Kidney (tissue), 14 donors: ENCODE measurements around the gene CYB561. TPM values are rescaled to one million over a fixed set of nuclear protein-coding genes. Genes with fewer than 3 reads are reported as not detected.

Experiments
- DNase-seq, 5 donors: peaks; one replicate each; pipeline ENCODE4 v3.0.0-alpha.2; 2013 to 2020
- FAIRE-seq: peaks from 2 replicates; lab custom pipeline; 2012; peaks lifted over from hg19 to GRCh38; lab: Jason Lieb, UNC
- H3K27ac ChIP-seq, 2 donors: one replicate each; pipeline ENCODE4 v1.7.0; 2013; ENCODE audit warnings: low read depth in 2 of 2, low read length in 2 of 2, inconsistent platforms in 1 of 2
- H3K27me3 ChIP-seq: one replicate; pipeline ENCODE4 v1.7.1; 2013; ENCODE audit warnings: low read length, inconsistent platforms; ENCODE audit not compliant: control insufficient read depth, insufficient read depth
- H3K36me3 ChIP-seq, 3 donors: one replicate each; pipeline versions ENCODE4 v1.7.0 to v1.7.1; 2013; ENCODE audit warnings: low read length in 3 of 3, control low read depth in 1 of 3, inconsistent platforms in 1 of 3; ENCODE audit not compliant: insufficient read depth in 3 of 3, control insufficient read depth in 2 of 3
- H3K4me1 ChIP-seq, 3 donors: one replicate each; pipeline versions ENCODE4 v1.7.0 to v1.7.1; 2013; ENCODE audit warnings: low read length in 3 of 3, inconsistent platforms in 1 of 3, low read depth in 1 of 3; ENCODE audit not compliant: control insufficient read depth in 2 of 3, insufficient read depth in 2 of 3
- H3K4me3 ChIP-seq, 3 donors: one replicate each; pipeline versions ENCODE4 v1.7.0 to v1.8.1; 2013; ENCODE audit warnings: low read length in 3 of 3, control low read depth in 1 of 3, inconsistent platforms in 1 of 3
- H3K9ac ChIP-seq, 3 donors: one replicate each; pipeline versions ENCODE4 v1.7.0 to v1.7.1; 2013; ENCODE audit warnings: low read length in 3 of 3, control low read depth in 1 of 3, inconsistent platforms in 1 of 3
- H3K9me3 ChIP-seq, 3 donors: one replicate each; pipeline versions ENCODE4 v1.7.0 to v1.7.1; 2013; ENCODE audit warnings: low read length in 3 of 3, control low read depth in 1 of 3, inconsistent platforms in 1 of 3; ENCODE audit not compliant: control insufficient read depth in 2 of 3, insufficient read depth in 1 of 3
- intact Hi-C: fragments of 100-400 bp; cut with DNase I; formaldehyde crosslinking; loops from one replicate; pipeline ENCODE4 v1.11.1; 2022
- polyA plus RNA-seq: library from polyadenylated mRNA; stranded (reverse); fragments of 350-450 nt; fragmentation: Illumina TruSeq; extraction: RNeasy Lipid Tissue Mini Kit (QIAGEN cat#74804); gene quantifications from one replicate; pipeline ENCODE4 v1.2.3, GENCODE V29; 2014; ENCODE audit warnings: low read depth, low replicate concordance; ENCODE audit not compliant: insufficient read depth
- total RNA-seq: library from RNA; stranded (reverse); fragmentation: NEBNext Ultra II Directional; extraction: Animal tissue kit (Norgen Biotek cat#: 25700); gene quantifications from one replicate; pipeline ENCODE4 v1.2.1, GENCODE V29; 2021
- TF ChIP-seq, protein P1 (sequence below): IDR thresholded peaks from 3 replicates; pipeline ENCODE4 v1.5.1; 2012; ENCODE audit warnings: mild to moderate bottlenecking, moderate library complexity, borderline replicate concordance; ENCODE audit not compliant: insufficient read depth; ENCODE audit errors: extremely low read depth
- donor health status: control.
- donor health status: control.
- donor health status: control.
- donor health status: control.
- donor health status: control.
- donor health status: DM: yes; HTN: yes; CAD: no.
- donor health status: Normal renal cell carcinoma (clear cell type).

Gene CYB561
- total and polyA plus RNA-seq, 2 donors from 2014 or later: 38.4 to 51.1 TPM

DNA sequence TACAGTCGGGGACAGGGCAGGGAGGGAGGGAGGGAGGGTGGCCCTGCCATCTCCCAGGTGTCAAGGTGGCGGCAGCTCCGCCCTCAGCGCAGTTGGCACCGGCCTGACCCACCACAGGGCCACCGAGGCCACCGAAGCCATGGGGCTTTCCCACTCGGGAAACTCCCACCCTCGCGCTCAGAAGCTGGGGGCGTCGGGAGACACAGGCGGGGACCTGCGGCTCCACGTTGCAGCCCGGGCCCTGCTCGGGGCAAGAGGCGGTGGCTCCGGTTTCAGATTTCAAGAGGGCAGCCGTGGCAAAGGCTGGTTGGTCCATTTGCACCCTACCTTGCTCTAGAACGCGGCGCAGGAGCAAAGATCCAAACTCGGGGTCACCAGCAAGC, 544 bp downstream of the CYB561 start:
- Histone ChIP-seq H3K36me3 (no peaks in the 10 kb centered on the region), H3K27ac (peak overlapping the region; percentile 53 to 82), H3K9me3 (no peaks in the 10 kb centered on the region), H3K27me3 (no peaks in the 10 kb centered on the region), H3K4me1 (peaks cover 0 to 12% (median 0%) of the 10 kb centered on the region in 3 donors), H3K4me3 (peak overlapping the region in 2 of 3 donors; percentile 63 to 68), H3K9ac (peak overlapping the region in 1 of 3 donors; percentile 67)
- DNase-seq (peak in 4 of 5 donors; percentile 50 to 87 (median 68)), FAIRE-seq (no peak)
- TF ChIP-seq, protein P1, sequence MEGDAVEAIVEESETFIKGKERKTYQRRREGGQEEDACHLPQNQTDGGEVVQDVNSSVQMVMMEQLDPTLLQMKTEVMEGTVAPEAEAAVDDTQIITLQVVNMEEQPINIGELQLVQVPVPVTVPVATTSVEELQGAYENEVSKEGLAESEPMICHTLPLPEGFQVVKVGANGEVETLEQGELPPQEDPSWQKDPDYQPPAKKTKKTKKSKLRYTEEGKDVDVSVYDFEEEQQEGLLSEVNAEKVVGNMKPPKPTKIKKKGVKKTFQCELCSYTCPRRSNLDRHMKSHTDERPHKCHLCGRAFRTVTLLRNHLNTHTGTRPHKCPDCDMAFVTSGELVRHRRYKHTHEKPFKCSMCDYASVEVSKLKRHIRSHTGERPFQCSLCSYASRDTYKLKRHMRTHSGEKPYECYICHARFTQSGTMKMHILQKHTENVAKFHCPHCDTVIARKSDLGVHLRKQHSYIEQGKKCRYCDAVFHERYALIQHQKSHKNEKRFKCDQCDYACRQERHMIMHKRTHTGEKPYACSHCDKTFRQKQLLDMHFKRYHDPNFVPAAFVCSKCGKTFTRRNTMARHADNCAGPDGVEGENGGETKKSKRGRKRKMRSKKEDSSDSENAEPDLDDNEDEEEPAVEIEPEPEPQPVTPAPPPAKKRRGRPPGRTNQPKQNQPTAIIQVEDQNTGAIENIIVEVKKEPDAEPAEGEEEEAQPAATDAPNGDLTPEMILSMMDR: no peak
- intact Hi-C loops: no loop called here

- no peak overlapping the region for H3K9ac ChIP-seq
- peak overlapping the region; percentile 17 to 68 (median 63) for H3K4me3 ChIP-seq
- no peaks in the 10 kb centered on the region for H3K36me3 ChIP-seq
- intact Hi-C loops: no loop called here
- no peaks in the 10 kb centered on the region for H3K27me3 ChIP-seq
- H3K9me3 ChIP-seq: no peaks in the 10 kb centered on the region
- peak in 1 of 5 donors; percentile 35 for DNase-seq
- H3K27ac ChIP-seq: no peak overlapping the region
- TF ChIP-seq, protein P1: no peak
- peaks cover 0 to 14% (median 0%) of the 10 kb centered on the region in 3 donors for H3K4me1 ChIP-seq
- no peak for FAIRE-seq
Measured at GRCh38 chr17:63445065-63445464, 1.0 kb downstream of the CYB561 start.

DNA sequence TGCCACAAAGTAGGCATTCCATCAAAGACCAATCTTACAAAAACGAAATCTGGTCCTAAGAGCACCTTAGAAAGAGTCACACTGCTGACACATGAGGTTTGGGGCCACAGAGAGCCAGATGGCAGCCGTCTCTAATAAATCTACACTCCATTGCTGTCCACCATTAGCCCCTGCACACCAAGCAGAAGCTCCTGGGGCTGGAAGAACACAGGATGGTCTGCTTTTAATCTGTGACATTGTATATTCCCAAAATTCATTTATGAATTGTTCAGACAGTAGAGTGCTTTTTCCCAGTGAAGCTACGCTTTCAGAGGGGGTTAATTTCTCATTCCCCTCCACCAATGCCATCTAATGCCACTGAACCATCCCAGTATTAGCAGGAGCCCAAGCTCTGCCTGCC, 1.6 kb downstream of the CYB561 start:
- Histone ChIP-seq H3K4me3 (no peak overlapping the region), H3K9me3 (no peaks in the 10 kb centered on the region), H3K27ac (no peak overlapping the region), H3K27me3 (no peaks in the 10 kb centered on the region), H3K9ac (no peak overlapping the region), H3K36me3 (no peaks in the 10 kb centered on the region), H3K4me1 (peaks cover 0 to 16% (median 0%) of the 10 kb centered on the region in 3 donors)
- DNase-seq (peak in 1 of 5 donors; percentile 25), FAIRE-seq (no peak)
- TF ChIP-seq, protein P1: no peak
- intact Hi-C loops: no loop called here

DNA sequence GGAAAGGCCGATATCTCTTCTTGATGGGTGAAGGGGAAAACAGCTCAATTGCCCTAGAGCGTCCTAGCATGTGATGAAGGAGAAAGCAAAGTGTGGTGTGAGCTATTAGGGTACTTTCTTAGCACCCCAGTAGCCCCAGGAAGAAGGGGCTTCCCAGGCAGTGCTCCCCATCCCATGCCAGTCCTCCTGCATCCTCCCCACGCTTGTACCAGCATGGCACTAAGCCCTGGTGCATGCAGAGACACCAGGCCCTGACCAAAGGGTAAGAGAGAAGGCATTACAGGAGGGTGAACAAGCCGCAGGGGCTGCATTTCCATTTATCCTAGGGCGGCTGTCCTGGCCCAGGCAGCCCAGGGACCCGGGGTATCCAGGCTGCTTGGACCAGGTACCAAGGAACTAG, 3.1 kb downstream of the CYB561 start:
- Histone ChIP-seq H3K27me3 (no peaks in the 10 kb centered on the region), H3K9ac (no peak overlapping the region), H3K4me1 (peaks cover 0 to 16% (median 0%) of the 10 kb centered on the region in 3 donors), H3K4me3 (no peak overlapping the region), H3K9me3 (no peaks in the 10 kb centered on the region), H3K27ac (no peak overlapping the region), H3K36me3 (no peaks in the 10 kb centered on the region)
- intact Hi-C loops: no loop called here
- TF ChIP-seq, protein P1: no peak
- FAIRE-seq: no peak
- DNase-seq: no peak
